Karpas-422 (cell line): Measurements from ENCODE around the gene DGLUCY. TPM values are rescaled to one million over a fixed set of nuclear protein-coding genes. Genes with fewer than 3 reads are reported as not detected.
"Not testable (repeated sequence)": the region's sequence is repeated elsewhere in the genome, so short reads cannot be mapped to it uniquely, and the experiment has no call there.

ENCODE experiments used
- DNase-seq: peaks from one replicate; pipeline ENCODE4 v3.0.0-alpha.2; 2015
- H2AFZ ChIP-seq: fragments of 200-600 bp; sonication (generic); 2 replicates; pipeline ENCODE4 v1.6.1; 2014; ENCODE audit warnings: antibody characterized with exemption, low read length, mixed read lengths
- H3K27ac ChIP-seq: fragments of 200-600 bp; sonication (generic); 2 replicates; pipeline ENCODE4 v1.5.1; 2014; ENCODE audit warnings: mild to moderate bottlenecking, low read length, moderate library complexity
- H3K27me3 ChIP-seq: fragments of 200-600 bp; sonication (generic); 2 replicates; pipeline ENCODE4 v1.6.1; 2014; ENCODE audit warnings: low read length, mixed read lengths
- H3K36me3 ChIP-seq: fragments of 200-600 bp; sonication (generic); 2 replicates; pipeline ENCODE4 v1.6.1; 2014; ENCODE audit warnings: low read length, mixed read lengths; ENCODE audit not compliant: insufficient read depth
- H3K4me1 ChIP-seq: fragments of 200-600 bp; sonication (generic); 2 replicates; pipeline ENCODE4 v1.6.1; 2014; ENCODE audit warnings: mild to moderate bottlenecking, low read length, mixed read lengths
- H3K4me2 ChIP-seq: fragments of 200-600 bp; sonication (generic); 2 replicates; pipeline ENCODE4 v1.6.1; 2014; ENCODE audit warnings: low read length, low read depth, mild to moderate bottlenecking; ENCODE audit not compliant: poor library complexity, severe bottlenecking
- H3K4me3 ChIP-seq: fragments of 200-600 bp; sonication (generic); 2 replicates; pipeline ENCODE4 v1.5.1; 2014; ENCODE audit warnings: mild to moderate bottlenecking, antibody characterized with exemption, low read length, mixed read lengths
- H3K79me2 ChIP-seq: fragments of 200-600 bp; sonication (generic); 2 replicates; pipeline ENCODE4 v1.6.1; 2014; ENCODE audit warnings: mild to moderate bottlenecking, low read length, mixed read lengths
- H3K9ac ChIP-seq: fragments of 200-600 bp; sonication (generic); 2 replicates; pipeline ENCODE4 v1.6.0; 2014; ENCODE audit warnings: low read length
- H3K9me2 ChIP-seq: fragments of 200-600 bp; sonication (generic), shearing (Covaris generic); replicated peaks from 2 replicates; pipeline ENCODE4 v1.6.0; 2014; ENCODE audit warnings: mild to moderate bottlenecking, low read length, moderate library complexity; ENCODE audit not compliant: insufficient read depth
- H3K9me3 ChIP-seq: fragments of 300-700, 200-600 bp; sonication (generic); 2 replicates; pipeline ENCODE4 v1.6.1; 2014; ENCODE audit warnings: low read length, mixed read lengths
- H4K20me1 ChIP-seq: fragments of 200-600 bp; sonication (generic); 2 replicates; pipeline ENCODE4 v1.6.1; 2014; ENCODE audit warnings: mild to moderate bottlenecking, antibody characterized with exemption, low read length, low read depth; ENCODE audit not compliant: insufficient read depth
- total RNA-seq: library from RNA; depleted of rRNA; stranded (reverse); fragments of >200 nt; shearing (Covaris generic); gene quantifications from 2 replicates; pipeline ENCODE4 v1.2.3, GENCODE V29; 2014; ENCODE audit warnings: low replicate concordance

The DGLUCY gene
- total RNA-seq, 1 experiment from 2014 or later = 99.9 TPM

DNA sequence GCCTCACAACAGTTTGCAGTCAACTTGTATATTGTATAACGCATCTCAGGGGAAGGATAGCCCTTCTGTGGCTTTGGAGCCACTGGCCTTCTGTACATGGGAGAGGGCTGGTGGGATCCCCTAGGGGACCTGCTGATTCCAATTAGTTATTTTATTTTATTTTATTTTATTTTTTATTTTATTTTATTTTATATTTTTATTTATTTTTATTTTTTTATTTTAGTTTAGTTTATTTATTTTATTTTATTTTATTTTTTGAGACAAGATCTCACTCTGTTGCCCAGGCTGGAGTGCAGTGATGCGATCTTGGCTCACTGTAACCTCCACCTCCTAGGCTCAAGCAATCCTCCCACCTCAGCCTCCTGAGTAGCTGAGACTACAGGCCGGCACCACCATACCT is 68.9 kb downstream of the DGLUCY start:
- H3K4me2 ChIP-seq, H3K79me2 ChIP-seq, H3K27ac ChIP-seq, H3K27me3 ChIP-seq, H3K9ac ChIP-seq, H2AFZ ChIP-seq, H3K4me3 ChIP-seq, H3K9me3 ChIP-seq, DNase-seq, H3K4me1 ChIP-seq, H3K9me2 ChIP-seq, H4K20me1 ChIP-seq: not testable (repeated sequence)
- peaks cover 29% of the 10 kb centered on the region for H3K36me3 ChIP-seq

DNA sequence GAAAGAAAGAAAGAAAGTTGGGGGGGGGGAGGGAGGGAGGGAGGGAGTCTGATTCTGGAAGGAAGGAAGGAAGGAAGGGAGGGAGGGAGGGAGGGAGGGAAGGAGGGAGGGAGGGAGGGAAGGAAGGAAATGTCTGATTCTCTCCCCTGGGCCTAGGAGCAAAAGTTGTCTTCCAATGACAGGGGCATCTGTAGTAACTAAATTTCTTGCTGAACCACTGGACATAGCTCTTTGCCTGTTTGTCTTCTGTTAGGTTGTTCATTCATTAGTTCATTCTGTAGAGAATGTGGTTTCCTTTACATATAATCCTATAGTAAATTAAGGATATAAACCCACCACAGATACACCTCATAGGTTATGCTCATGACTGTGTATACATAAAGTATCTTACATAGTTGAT is 70.7 kb downstream of the DGLUCY start:
- H3K9me3 ChIP-seq = no peaks in the 10 kb centered on the region
- H3K79me2 ChIP-seq = no peaks in the 10 kb centered on the region
- no peak overlapping the region for H3K4me2 ChIP-seq
- no peaks in the 10 kb centered on the region for H3K9me2 ChIP-seq
- H3K9ac ChIP-seq = no peak overlapping the region
- no peak overlapping the region for H3K4me3 ChIP-seq
- no peak for DNase-seq
- no peak overlapping the region for H3K27ac ChIP-seq
- H4K20me1 ChIP-seq = no peaks in the 10 kb centered on the region
- H2AFZ ChIP-seq = no peak overlapping the region
- no peaks in the 10 kb centered on the region for H3K27me3 ChIP-seq
- H3K4me1 ChIP-seq = no peaks in the 10 kb centered on the region
- peaks cover 33% of the 10 kb centered on the region for H3K36me3 ChIP-seq

DNA sequence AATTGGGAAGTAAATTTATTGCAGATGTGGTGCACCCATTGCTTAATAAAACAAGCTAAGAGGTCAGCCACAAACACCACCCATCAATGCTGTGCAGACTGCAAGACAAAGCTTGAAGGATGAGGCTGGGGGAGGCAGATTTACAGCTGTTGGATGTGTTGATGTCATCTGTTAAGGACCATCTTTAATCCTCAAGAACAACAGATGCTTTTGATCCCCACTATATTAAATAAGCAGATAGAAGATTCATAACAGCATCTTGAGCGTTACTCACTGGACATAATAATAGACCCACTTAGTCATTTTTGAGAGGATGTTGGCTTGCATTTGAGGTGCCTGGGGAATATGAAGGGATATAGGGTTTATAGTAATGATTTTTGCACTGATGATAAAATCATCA is 71.8 kb downstream of the DGLUCY start:
- H3K9me2 ChIP-seq = no peaks in the 10 kb centered on the region
- H3K4me1 ChIP-seq = no peaks in the 10 kb centered on the region
- H2AFZ ChIP-seq = no peak overlapping the region
- no peak overlapping the region for H3K27ac ChIP-seq
- H3K4me3 ChIP-seq = no peak overlapping the region
- no peaks in the 10 kb centered on the region for H4K20me1 ChIP-seq
- no peaks in the 10 kb centered on the region for H3K9me3 ChIP-seq
- no peak overlapping the region for H3K4me2 ChIP-seq
- no peak for DNase-seq
- peaks cover 30% of the 10 kb centered on the region for H3K36me3 ChIP-seq
- no peak overlapping the region for H3K9ac ChIP-seq
- H3K27me3 ChIP-seq = no peaks in the 10 kb centered on the region
- no peaks in the 10 kb centered on the region for H3K79me2 ChIP-seq

DNA sequence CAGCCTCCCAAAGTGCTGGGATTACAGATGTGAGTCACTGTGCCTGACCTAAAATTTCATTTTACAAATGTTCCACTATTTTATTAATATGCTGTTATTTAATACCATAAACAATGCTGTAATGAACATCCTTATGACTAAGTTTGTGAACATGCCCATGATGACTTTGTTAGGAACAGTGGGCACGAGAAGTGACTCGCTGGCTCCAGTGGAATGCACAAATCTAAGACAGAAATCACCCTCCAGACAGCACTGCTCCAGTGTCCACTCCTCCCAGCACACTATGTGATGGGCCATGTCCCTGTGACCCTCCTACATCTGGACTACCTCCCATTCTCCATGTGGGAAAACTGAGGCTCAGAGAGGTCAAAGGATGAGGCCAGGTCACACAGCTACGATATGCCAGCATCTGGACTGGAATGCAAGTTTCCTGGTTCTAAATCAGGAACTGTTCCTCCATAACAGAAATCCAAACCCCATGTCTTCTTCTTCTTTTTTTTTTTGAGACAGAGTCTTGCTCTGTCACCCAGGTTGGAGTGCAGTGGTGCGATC is 72.7 kb downstream of the DGLUCY start:
- no peaks in the 10 kb centered on the region for H3K9me3 ChIP-seq
- H3K4me3 ChIP-seq = no peak overlapping the region
- no peak overlapping the region for H3K27ac ChIP-seq
- no peak for DNase-seq
- H3K4me1 ChIP-seq = no peaks in the 10 kb centered on the region
- H3K79me2 ChIP-seq = no peaks in the 10 kb centered on the region
- H3K4me2 ChIP-seq = no peak overlapping the region
- H3K9ac ChIP-seq = no peak overlapping the region
- H3K36me3 ChIP-seq = peaks cover 23% of the 10 kb centered on the region; the same call in 1 of the 2 replicates
- no peak overlapping the region for H2AFZ ChIP-seq
- H4K20me1 ChIP-seq = no peaks in the 10 kb centered on the region
- H3K27me3 ChIP-seq = no peaks in the 10 kb centered on the region
- no peaks in the 10 kb centered on the region for H3K9me2 ChIP-seq

DNA sequence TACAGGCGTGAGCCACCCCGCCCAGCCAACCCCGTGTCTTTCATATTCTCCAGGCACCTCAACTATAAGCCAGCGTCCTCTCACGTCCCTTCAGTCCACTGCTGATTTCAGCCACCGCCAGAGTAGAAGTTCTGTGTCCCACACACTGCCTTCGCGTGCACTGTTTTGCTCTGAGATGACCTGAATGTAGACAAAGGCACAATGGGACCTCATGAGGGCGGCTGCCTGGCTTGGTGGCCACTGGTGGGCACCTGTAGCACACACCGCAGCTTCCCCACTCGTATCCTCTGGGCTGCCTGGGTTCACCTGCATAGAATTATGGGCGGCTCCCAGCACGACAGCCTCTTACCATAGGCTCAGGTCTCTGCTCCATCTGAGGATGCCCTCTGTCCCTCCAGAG is 73.4 kb downstream of the DGLUCY start:
- H3K9me3 ChIP-seq = no peaks in the 10 kb centered on the region
- no peaks in the 10 kb centered on the region for H3K4me1 ChIP-seq
- no peaks in the 10 kb centered on the region for H3K9me2 ChIP-seq
- no peak overlapping the region for H2AFZ ChIP-seq
- no peak overlapping the region for H3K4me3 ChIP-seq
- H3K27ac ChIP-seq = no peak overlapping the region
- no peaks in the 10 kb centered on the region for H4K20me1 ChIP-seq
- H3K9ac ChIP-seq = no peak overlapping the region
- DNase-seq = no peak
- peaks cover 23% of the 10 kb centered on the region; the same call in 1 of the 2 replicates for H3K36me3 ChIP-seq
- H3K4me2 ChIP-seq = no peak overlapping the region
- no peaks in the 10 kb centered on the region for H3K79me2 ChIP-seq
- no peaks in the 10 kb centered on the region for H3K27me3 ChIP-seq

DNA sequence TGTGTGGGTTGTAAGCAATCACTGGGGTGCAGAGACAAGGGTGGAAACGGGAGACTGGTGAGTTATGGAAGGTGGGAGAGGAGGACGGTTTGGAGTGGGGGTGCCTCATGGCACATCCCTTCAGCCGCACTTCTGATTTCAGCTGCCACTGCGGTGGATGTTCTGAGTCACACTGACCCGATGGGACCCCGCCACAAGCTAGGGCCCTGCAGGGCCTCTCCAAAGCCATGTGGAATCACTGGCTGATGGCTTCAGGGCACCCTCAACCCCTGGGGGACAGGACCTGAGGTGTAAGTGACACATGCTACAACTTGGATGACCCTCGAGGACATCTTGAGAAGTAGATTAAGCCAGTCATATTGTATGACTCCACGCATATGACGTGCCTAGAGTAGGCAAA is 77.0 kb downstream of the DGLUCY start:
- H2AFZ ChIP-seq = no peak overlapping the region
- H3K79me2 ChIP-seq = no peaks in the 10 kb centered on the region
- H3K4me2 ChIP-seq = no peak overlapping the region
- H3K36me3 ChIP-seq = peaks cover 14% of the 10 kb centered on the region; the same call in 1 of the 2 replicates
- no peak for DNase-seq
- H3K4me3 ChIP-seq = no peak overlapping the region
- no peaks in the 10 kb centered on the region for H3K9me3 ChIP-seq
- no peak overlapping the region for H3K27ac ChIP-seq
- no peak overlapping the region for H3K9ac ChIP-seq
- no peaks in the 10 kb centered on the region for H3K9me2 ChIP-seq
- no peaks in the 10 kb centered on the region for H4K20me1 ChIP-seq
- H3K27me3 ChIP-seq = no peaks in the 10 kb centered on the region
- H3K4me1 ChIP-seq = 0 out of 2 replicates have a peak, but pooled peaks cover 3% of the 10 kb centered on the region

DNA sequence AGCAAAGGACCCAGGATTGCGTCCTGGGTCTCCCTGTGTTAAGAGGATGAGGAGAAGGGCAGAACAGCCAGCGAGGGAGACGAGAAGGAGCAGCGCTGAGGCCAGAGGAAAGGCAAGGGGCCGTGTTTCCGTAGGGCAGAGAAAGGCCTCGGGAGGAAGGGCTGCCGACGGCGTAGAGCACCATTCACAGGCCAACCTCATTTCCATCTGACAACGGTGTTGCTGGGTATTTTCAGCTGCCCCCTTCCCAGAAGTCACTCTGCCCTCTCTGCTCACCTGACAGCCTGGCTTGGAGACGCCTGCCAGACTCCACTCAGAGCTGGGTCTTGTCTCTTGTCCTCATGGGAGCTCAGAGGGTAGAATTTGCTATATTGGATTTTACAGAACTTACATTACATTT is 79.2 kb downstream of the DGLUCY start:
- Histone ChIP-seq H3K9ac (no peak overlapping the region), H3K36me3 (peaks cover 14% of the 10 kb centered on the region; the same call in 1 of the 2 replicates), H3K4me1 (0 out of 2 replicates have a peak, but pooled peaks cover 3% of the 10 kb centered on the region), H3K9me2 (no peaks in the 10 kb centered on the region), H3K79me2 (no peaks in the 10 kb centered on the region), H2AFZ (no peak overlapping the region), H3K4me2 (no peak overlapping the region), H4K20me1 (no peaks in the 10 kb centered on the region), H3K4me3 (no peak overlapping the region), H3K27me3 (no peaks in the 10 kb centered on the region), H3K27ac (no peak overlapping the region), H3K9me3 (no peaks in the 10 kb centered on the region)
- DNase-seq = no peak

DNA sequence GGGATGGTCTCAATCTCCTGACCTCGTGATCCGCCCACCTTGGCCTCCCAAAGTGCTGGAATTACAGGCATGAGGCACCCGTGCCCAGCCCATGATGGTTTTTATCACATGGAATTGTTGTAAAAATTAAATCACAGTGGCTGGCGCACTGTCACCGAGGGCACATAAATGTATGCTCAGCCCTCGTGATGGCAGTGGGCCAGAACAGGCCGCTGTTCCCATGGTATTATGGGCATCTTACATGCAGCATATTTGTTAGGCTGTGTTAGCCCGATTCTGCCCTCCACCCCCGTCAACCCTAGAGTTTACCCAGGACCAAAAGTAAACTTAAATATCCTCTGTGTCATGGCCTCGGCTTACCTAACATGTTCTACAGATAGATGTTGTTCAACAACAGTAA is 82.0 kb downstream of the DGLUCY start:
- Histone ChIP-seq H3K27me3 (no peaks in the 10 kb centered on the region), H4K20me1 (no peaks in the 10 kb centered on the region), H3K9me3 (no peaks in the 10 kb centered on the region), H3K9ac (no peak overlapping the region), H3K27ac (no peak overlapping the region), H2AFZ (no peak overlapping the region), H3K36me3 (peaks cover 16% of the 10 kb centered on the region), H3K4me1 (0 out of 2 replicates have a peak, but pooled peaks cover 3% of the 10 kb centered on the region), H3K79me2 (no peaks in the 10 kb centered on the region), H3K4me2 (no peak overlapping the region), H3K9me2 (no peaks in the 10 kb centered on the region), H3K4me3 (no peak overlapping the region)
- DNase-seq = no peak
